ENCODE results near the gene PRRG1.
"Not testable (repeated sequence)": the region's sequence is repeated elsewhere in the genome, so short reads cannot be mapped to it uniquely, and the experiment has no call there.

The PRRG1 gene

GRCh38 chrX:37453821-37454220 is 104.7 kb downstream of the PRRG1 start:
- no peaks in the 10 kb centered on the region for H3K9me3 ChIP-seq
- H3K27ac ChIP-seq, result no peak overlapping the region
- no peaks in the 10 kb centered on the region for H3K4me1 ChIP-seq
- no peak for DNase-seq
- H3K27me3 ChIP-seq, result no peaks in the 10 kb centered on the region
- intact Hi-C loops (cut with DNase I; ENCODE audit: low total_unique reads), result no loop called here
- no peaks in the 10 kb centered on the region for H3K36me3 ChIP-seq
- no peak for TF ChIP-seq CTCF (IDR thresholded peaks at IDR 0.05)
- H3K4me3 ChIP-seq, result no peak overlapping the region

- no peaks in the 10 kb centered on the region for H3K36me3 ChIP-seq
- no peaks in the 10 kb centered on the region for H3K4me1 ChIP-seq
- no peak for TF ChIP-seq CTCF (IDR thresholded peaks at IDR 0.05)
- intact Hi-C loops (cut with DNase I; ENCODE audit: low total_unique reads), result no loop called here
- no peaks in the 10 kb centered on the region for H3K27me3 ChIP-seq
- no peak overlapping the region for H3K4me3 ChIP-seq
- no peaks in the 10 kb centered on the region for H3K9me3 ChIP-seq
- no peak overlapping the region for H3K27ac ChIP-seq
- no peak for DNase-seq
Measured at GRCh38 chrX:37454537-37455285, 105.5 kb downstream of the PRRG1 start.

GRCh38 chrX:37455381-37455780 is 106.2 kb downstream of the PRRG1 start:
- Histone ChIP-seq H3K4me3 (no peak overlapping the region), H3K9me3 (no peaks in the 10 kb centered on the region), H3K36me3 (no peaks in the 10 kb centered on the region), H3K27ac (no peak overlapping the region), H3K4me1 (no peaks in the 10 kb centered on the region), H3K27me3 (no peaks in the 10 kb centered on the region)
- no peak for DNase-seq
- intact Hi-C loops (cut with DNase I; ENCODE audit: low total_unique reads), result no loop called here
- no peak for TF ChIP-seq CTCF (IDR thresholded peaks at IDR 0.05)

GRCh38 chrX:37460285-37460684 is 111.1 kb downstream of the PRRG1 start:
- H3K4me1 ChIP-seq; H3K36me3 ChIP-seq; H3K27me3 ChIP-seq; H3K4me3 ChIP-seq; H3K9me3 ChIP-seq; DNase-seq; intact Hi-C loops (cut with DNase I; ENCODE audit: low total_unique reads); H3K27ac ChIP-seq: not testable (repeated sequence)

- no peaks in the 10 kb centered on the region for H3K27me3 ChIP-seq
- intact Hi-C loops (cut with DNase I; ENCODE audit: low total_unique reads), result no loop called here
- no peak for TF ChIP-seq CTCF (IDR thresholded peaks at IDR 0.05)
Measured at GRCh38 chrX:37462346-37462745, 113.2 kb downstream of the PRRG1 start.

GRCh38 chrX:37468124-37468739 is 119.1 kb downstream of the PRRG1 start:
- no peaks in the 10 kb centered on the region for H3K9me3 ChIP-seq
- H3K36me3 ChIP-seq, result no peaks in the 10 kb centered on the region
- H3K27ac ChIP-seq, result no peak overlapping the region
- no peaks in the 10 kb centered on the region for H3K4me1 ChIP-seq
- no peak for DNase-seq
- no peaks in the 10 kb centered on the region for H3K27me3 ChIP-seq
- no peak overlapping the region for H3K4me3 ChIP-seq
- intact Hi-C loops (cut with DNase I; ENCODE audit: low total_unique reads), result no loop called here
- no peak for TF ChIP-seq CTCF (IDR thresholded peaks at IDR 0.05)

More at GRCh38 chrX:37462346-37462745, 113.2 kb downstream of the PRRG1 start:
- no peaks in the 10 kb centered on the region for H3K4me1 ChIP-seq
- DNase-seq, result no peak
- no peaks in the 10 kb centered on the region for H3K9me3 ChIP-seq
- H3K36me3 ChIP-seq, result no peaks in the 10 kb centered on the region
- no peak overlapping the region for H3K4me3 ChIP-seq
- H3K27ac ChIP-seq, result no peak overlapping the region

Measured in tibial artery (tissue), 4 donors.